HFF-Myc (cell line): Measurements from ENCODE around the gene FSIP1.
A peak's percentile ranks its signal among the peaks of the same experiment; 100 is the strongest.

Source experiments
- DNase-seq: peaks from one replicate; pipeline ENCODE4 v3.0.0-alpha.2; 2011; ENCODE audit warnings: low read depth; ENCODE audit errors: extremely low read depth
- H3K4me3 ChIP-seq: replicated peaks from 2 replicates; pipeline ENCODE4 v1.5.1; 2011; ENCODE audit warnings: low read depth, mild to moderate bottlenecking, control low read depth, low read length
- CTCF ChIP-seq: IDR thresholded peaks from 2 replicates; pipeline ENCODE4 v1.5.1; 2012; ENCODE audit warnings: mild to moderate bottlenecking, low read depth, low read length, control low read depth; ENCODE audit errors: missing control alignments

The FSIP1 gene

GRCh38 chr15:39801641-39802309, 19.1 kb upstream of the FSIP1 start:
- TF ChIP-seq CTCF = peak; percentile 47
- no peak for DNase-seq
- no peak overlapping the region for H3K4me3 ChIP-seq

GRCh38 chr15:39799552-39800011, 16.9 kb upstream of the FSIP1 start:
- H3K4me3 ChIP-seq = no peak overlapping the region
- no peak for TF ChIP-seq CTCF
- no peak for DNase-seq

GRCh38 chr15:39798382-39798781, 15.7 kb upstream of the FSIP1 start:
- no peak for DNase-seq
- no peak overlapping the region for H3K4me3 ChIP-seq
- TF ChIP-seq CTCF = no peak

- TF ChIP-seq CTCF = no peak
- no peak for DNase-seq
These were observed 14.8 kb upstream of the FSIP1 start for GRCh38 chr15:39797407-39797806.

GRCh38 chr15:39796601-39797000, 14.0 kb upstream of the FSIP1 start:
- DNase-seq = no peak
- no peak for TF ChIP-seq CTCF
- no peak overlapping the region for H3K4me3 ChIP-seq

More at GRCh38 chr15:39797407-39797806, 14.8 kb upstream of the FSIP1 start:
- H3K4me3 ChIP-seq = no peak overlapping the region

- no peak overlapping the region for H3K4me3 ChIP-seq
- no peak for TF ChIP-seq CTCF
These were observed 12.8 kb upstream of the FSIP1 start for GRCh38 chr15:39795486-39795885.

GRCh38 chr15:39794954-39795353, 12.3 kb upstream of the FSIP1 start:
- no peak overlapping the region for H3K4me3 ChIP-seq
- no peak for DNase-seq
- no peak for TF ChIP-seq CTCF

More at GRCh38 chr15:39795486-39795885, 12.8 kb upstream of the FSIP1 start:
- DNase-seq = no peak
